SK-N-MC (cell line): Measurements from ENCODE around the gene SEPTIN2.
"Not testable (repeated sequence)": the region's sequence is repeated elsewhere in the genome, so short reads cannot be mapped to it uniquely, and the experiment has no call there.

Experiments
- DNase-seq: peaks from one replicate; pipeline ENCODE4 v3.0.0-alpha.2; 2011; ENCODE audit warnings: low read depth, low spot score
- H3K27ac ChIP-seq: fragments of 200-600 bp; sonication (generic); 2 replicates; pipeline ENCODE4 v1.5.1; 2016; ENCODE audit warnings: mixed run types
- H3K36me3 ChIP-seq: fragments of 200-600 bp; sonication (generic); 2 replicates; pipeline ENCODE4 v1.6.1; 2017; ENCODE audit warnings: antibody characterized with exemption, low read length, mixed read lengths; ENCODE audit not compliant: insufficient read depth
- H3K4me3 ChIP-seq: fragments of 200-600 bp; sonication (generic); 2 replicates; pipeline ENCODE4 v1.5.1; 2016
- H3K9ac ChIP-seq: fragments of 200-600 bp; sonication (generic); 2 replicates; pipeline ENCODE4 v1.8.0; 2017; ENCODE audit warnings: mixed run types, mixed read lengths; ENCODE audit not compliant: insufficient read length
- H3K9me3 ChIP-seq: fragments of 200-600 bp; sonication (generic); 2 replicates; pipeline ENCODE4 v1.6.1; 2017; ENCODE audit warnings: low read depth, mild to moderate bottlenecking, antibody characterized with exemption, low read length, moderate library complexity, mixed read lengths
- EZH2 ChIP-seq: fragments of 200-600 bp; sonication (generic); IDR thresholded peaks from one replicate; pipeline ENCODE4 v1.6.1; 2017; ENCODE audit warnings: antibody characterized with exemption
- FOXP2 ChIP-seq: optimal IDR thresholded peaks from 2 replicates; pipeline ENCODE3; 2011; ENCODE audit warnings: mild to moderate bottlenecking, moderate library complexity; ENCODE audit not compliant: insufficient read depth; ENCODE audit errors: extremely low read length, control extremely low read depth
- POLR2AphosphoS5 ChIP-seq: IDR thresholded peaks from 2 replicates; pipeline ENCODE4 v1.6.1; 2012; ENCODE audit warnings: mild to moderate bottlenecking, low read depth, low read length, borderline replicate concordance

Gene SEPTIN2

DNA sequence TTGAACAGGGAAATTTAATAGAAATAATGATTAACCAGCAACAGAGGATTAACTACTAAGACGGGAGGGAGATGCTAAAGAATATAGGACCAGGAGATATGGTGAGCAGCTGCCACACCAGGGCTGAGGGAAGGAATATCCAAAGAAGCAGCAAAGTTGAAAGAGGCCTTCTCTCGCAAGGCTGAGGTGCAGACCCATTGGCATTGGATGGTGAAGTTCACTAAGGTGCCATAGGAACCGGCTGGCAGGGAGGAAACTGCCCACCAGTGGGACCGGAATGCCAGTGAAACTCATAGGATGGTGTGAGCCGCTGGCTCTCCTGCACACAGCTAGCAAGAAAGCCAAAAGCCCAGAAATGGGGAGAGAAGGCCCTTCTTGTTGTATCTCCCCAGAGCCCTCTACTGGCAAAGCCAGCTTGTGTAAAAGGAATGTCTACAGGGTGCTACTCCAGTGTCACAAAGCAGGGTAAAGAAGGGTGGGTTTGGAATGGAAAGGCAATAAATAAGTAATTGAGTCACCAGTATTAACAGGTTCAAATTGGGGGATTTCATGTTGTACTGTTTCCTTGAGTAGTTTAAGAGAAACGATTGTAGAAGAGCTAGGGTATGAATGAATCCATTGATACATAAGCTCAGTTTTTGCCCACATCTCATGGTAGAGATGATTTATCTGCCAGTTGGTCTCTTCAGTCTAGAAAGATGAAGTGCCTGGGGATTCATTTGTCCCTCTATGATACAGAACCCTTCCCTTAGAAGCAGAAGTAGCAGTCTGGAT is 76.4 kb downstream of the SEPTIN2 start:
- H3K9ac ChIP-seq = no peak overlapping the region
- H3K9me3 ChIP-seq = no peaks in the 10 kb centered on the region
- no peaks in the 10 kb centered on the region for H3K36me3 ChIP-seq
- no peak overlapping the region for H3K4me3 ChIP-seq
- H3K27ac ChIP-seq = no peak overlapping the region
- DNase-seq = no peak
- no peak for TF ChIP-seq POLR2AphosphoS5
- TF ChIP-seq EZH2 = no peak
- no peak for TF ChIP-seq FOXP2

- not testable (repeated sequence) for H3K9ac ChIP-seq, H3K27ac ChIP-seq, DNase-seq, H3K4me3 ChIP-seq, H3K36me3 ChIP-seq, H3K9me3 ChIP-seq
Measured at GRCh38 chr2:241392753-241393152, 77.0 kb downstream of the SEPTIN2 start.

DNA sequence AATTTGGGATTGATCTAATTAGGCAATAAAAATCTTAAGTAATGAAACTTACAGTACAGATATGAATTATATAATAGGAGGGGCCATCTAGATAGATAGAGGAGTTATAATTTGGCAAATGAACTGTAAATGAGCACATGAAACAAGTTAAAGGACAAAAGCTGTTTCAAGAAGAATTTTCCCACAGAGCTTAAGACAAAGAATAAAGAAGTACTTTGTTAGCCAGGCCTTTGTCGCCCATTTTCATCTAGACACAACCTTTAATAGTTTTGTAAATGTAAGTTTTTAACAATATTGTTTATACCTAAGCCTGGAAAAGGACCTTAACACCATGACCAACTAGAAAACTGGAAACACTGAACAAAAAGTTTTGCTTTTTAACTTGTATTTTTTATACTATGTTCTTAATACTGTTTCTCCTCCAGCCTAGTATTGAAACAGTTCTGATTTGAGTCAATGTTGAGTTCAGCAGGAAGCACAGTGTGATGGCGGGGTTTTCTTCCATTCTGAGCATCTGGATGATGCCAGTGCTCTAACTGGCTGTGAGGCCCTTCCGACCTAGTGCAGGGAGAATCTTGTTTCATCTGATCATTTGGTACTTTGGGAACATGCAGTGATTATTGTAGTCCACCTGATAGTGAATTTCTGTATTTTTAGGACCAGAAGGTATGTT is 77.9 kb downstream of the SEPTIN2 start:
- Histone ChIP-seq H3K27ac (no peak overlapping the region), H3K4me3 (no peak overlapping the region)
- TF ChIP-seq FOXP2 (no peak), POLR2AphosphoS5 (no peak), EZH2 (no peak)

DNA sequence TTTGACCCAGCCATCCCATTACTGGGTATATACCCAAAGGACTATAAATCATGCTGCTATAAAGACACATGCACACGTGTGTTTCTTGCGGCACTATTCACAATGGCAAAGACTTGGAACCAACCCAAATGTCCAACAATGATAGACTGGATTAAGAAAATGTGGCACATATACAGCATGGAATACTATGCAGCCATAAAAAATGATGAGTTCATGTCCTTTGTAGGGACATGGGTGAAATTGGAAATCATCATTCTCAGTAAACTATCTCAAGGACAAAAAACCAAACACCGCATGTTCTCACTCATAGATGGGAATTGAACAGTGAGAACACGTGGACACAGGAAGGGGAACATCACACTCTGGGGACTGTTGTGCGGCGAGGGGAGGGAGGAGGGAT is 81.1 kb downstream of the SEPTIN2 start:
- not testable (repeated sequence) for H3K4me3 ChIP-seq, DNase-seq, H3K27ac ChIP-seq, H3K9me3 ChIP-seq, H3K9ac ChIP-seq, H3K36me3 ChIP-seq

More for the DNA sequence above, 77.9 kb downstream of the SEPTIN2 start:
- no peaks in the 10 kb centered on the region for H3K36me3 ChIP-seq
- no peaks in the 10 kb centered on the region for H3K9me3 ChIP-seq
- DNase-seq = no peak
- no peak overlapping the region for H3K9ac ChIP-seq

DNA sequence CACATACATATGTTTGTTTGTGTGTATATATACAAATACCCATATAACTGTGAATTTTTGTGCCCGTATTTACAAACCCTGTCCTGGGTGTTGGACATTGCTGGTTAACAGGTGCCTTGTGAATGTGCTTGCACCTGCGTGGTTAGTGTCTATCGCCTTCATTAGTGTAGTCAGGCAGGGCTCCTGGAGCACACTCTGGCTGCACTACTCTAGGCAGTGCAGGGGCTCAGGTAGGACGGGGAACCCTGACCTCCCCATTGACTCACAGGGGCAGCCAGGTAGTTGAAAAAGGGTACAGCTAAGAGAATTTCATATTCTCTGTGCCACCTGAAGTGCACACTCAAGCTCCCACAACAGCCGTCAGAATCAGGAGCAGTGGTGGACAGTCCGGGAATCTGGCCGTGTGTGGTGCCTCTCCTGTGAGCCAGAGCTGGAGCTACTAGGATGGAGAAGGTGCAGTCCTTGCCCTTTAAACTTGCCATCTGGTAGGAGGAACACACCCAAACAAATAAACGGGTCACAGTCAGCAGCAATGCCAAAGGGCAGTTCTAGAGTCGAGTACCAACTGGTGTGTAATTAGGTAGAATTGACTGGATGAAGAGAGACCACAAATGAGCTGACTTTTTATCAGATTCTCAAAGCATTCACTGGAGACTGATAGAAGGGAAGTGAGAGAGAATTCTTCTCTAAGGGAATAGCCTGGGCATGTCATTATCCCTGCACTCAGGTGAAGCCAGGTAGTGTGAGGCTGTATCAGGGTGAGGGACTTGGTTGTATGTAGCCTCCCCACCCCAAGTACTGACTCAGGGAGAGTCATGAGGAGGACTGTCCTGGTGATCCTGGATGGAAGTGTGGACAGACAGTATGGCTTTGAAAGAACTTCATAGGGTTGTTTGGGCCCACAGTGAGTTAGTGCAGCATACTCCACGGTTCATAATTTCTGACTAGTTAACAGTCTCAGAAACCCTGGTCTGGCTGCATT is 84.5 kb downstream of the SEPTIN2 start:
- Histone ChIP-seq H3K4me3 (no peak overlapping the region), H3K9ac (no peak overlapping the region), H3K9me3 (no peaks in the 10 kb centered on the region), H3K36me3 (no peaks in the 10 kb centered on the region), H3K27ac (no peak overlapping the region)
- TF ChIP-seq FOXP2 = no peak
- TF ChIP-seq POLR2AphosphoS5 = no peak
- no peak for TF ChIP-seq EZH2
- DNase-seq = no peak
